Transverse colon (tissue), 4 donors: ENCODE results near the gene NEK10.

Experiments used
- POLR2A ChIP-seq: fragments of 450-650 bp; IDR thresholded peaks from one replicate; pipeline ENCODE4 v1.6.1; 2016; ENCODE audit warnings: antibody characterized with exemption, mild to moderate bottlenecking, moderate library complexity
- POLR2AphosphoS5 ChIP-seq, 3 donors: sonication (generic); formaldehyde crosslinking; IDR thresholded peaks; one replicate each; pipeline ENCODE4 v1.6.1; 2016; ENCODE audit warnings: antibody characterized with exemption in 3 of 3
- TF ChIP-seq, protein P1 (sequence below), 5 experiments: fragments of 200-600 bp in 3 of 5; fragments of 450-650 bp in 2 of 5; sonication (generic) in 3 of 5; IDR thresholded peaks; 1 replicate in 2 of 5; 2 replicates in 3 of 5; pipeline ENCODE4 v1.5.1; 2016 to 2017; ENCODE audit warnings: antibody characterized with exemption in 5 of 5, inconsistent platforms in 3 of 5, mild to moderate bottlenecking in 2 of 5, moderate library complexity in 1 of 5

DNA sequence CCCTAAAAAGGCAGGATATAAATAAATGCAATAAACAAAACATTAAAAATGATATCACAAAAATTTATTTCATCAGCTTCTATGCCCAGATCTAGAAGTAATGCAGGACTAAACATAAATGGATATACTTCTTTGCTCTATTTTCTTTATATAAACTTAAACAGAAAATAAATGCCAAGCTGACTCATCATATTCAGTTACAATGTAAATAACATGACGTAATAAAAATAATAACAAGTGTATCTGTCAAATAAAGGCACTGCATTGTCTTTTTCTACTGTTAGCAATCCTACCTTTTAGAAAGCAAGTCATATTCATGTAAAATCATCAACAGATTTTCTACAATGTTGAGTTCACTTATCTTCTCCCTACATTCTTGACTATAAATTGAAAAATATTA lies 61.6 kb downstream of the NEK10 start:
- TF ChIP-seq POLR2A (no peak), POLR2AphosphoS5 (IDR thresholded peaks at IDR 0.05) (no peak)
- TF ChIP-seq, protein P1, sequence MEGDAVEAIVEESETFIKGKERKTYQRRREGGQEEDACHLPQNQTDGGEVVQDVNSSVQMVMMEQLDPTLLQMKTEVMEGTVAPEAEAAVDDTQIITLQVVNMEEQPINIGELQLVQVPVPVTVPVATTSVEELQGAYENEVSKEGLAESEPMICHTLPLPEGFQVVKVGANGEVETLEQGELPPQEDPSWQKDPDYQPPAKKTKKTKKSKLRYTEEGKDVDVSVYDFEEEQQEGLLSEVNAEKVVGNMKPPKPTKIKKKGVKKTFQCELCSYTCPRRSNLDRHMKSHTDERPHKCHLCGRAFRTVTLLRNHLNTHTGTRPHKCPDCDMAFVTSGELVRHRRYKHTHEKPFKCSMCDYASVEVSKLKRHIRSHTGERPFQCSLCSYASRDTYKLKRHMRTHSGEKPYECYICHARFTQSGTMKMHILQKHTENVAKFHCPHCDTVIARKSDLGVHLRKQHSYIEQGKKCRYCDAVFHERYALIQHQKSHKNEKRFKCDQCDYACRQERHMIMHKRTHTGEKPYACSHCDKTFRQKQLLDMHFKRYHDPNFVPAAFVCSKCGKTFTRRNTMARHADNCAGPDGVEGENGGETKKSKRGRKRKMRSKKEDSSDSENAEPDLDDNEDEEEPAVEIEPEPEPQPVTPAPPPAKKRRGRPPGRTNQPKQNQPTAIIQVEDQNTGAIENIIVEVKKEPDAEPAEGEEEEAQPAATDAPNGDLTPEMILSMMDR (IDR thresholded peaks at IDR 0.05), result no peak
